A549 (cell line): Measurements from ENCODE around the gene VDAC1. TPM values are rescaled to one million over a fixed set of nuclear protein-coding genes. Genes with fewer than 3 reads are reported as not detected.
"Not testable (repeated sequence)": the region's sequence is repeated elsewhere in the genome, so short reads cannot be mapped to it uniquely, and the experiment has no call there.

Experiments
- ATAC-seq, 2 experiments: fragments of 200-7000 bp in 1 of 2; fragments of >200 bp in 1 of 2; cut with Nextera tagmentation in 1 of 2; cut with Tn5 transposase in 1 of 2; 3 replicates each; pipeline versions ENCODE4 v1.8.0 to v1.9.1; 2018 to 2020; ENCODE audit warnings: mild to moderate bottlenecking in 1 of 2, moderate library complexity in 1 of 2
- CTCF ChIA-PET: fragments of 300-600 bp; sonication (Branson Sonifier 250); formaldehyde crosslinking; extraction: SDS; loops from one replicate; lab custom pipeline; 2021; ENCODE audit warnings: antibody characterized with exemption, inconsistent platforms; lab: Yijun Ruan, JAX
- POLR2A ChIA-PET: fragments of 350-600 bp; formaldehyde crosslinking; extraction: SDS; loops from one replicate; lab custom pipeline; 2021; ENCODE audit warnings: antibody characterized with exemption, inconsistent platforms; lab: Yijun Ruan, JAX
- DNase-seq, 2 experiments: peaks; one replicate each; pipeline versions ENCODE4 v3.0.0 to v3.0.0-alpha.2; 2011 to 2016; ENCODE audit warnings: low read depth in 1 of 2, low spot score in 1 of 2
- FAIRE-seq: peaks from 2 replicates; lab custom pipeline; 2011; peaks lifted over from hg19 to GRCh38; lab: Jason Lieb, UNC
- H3K27ac ChIP-seq, 2 experiments: fragments of >200 bp; sonication (Bioruptor Twin); formaldehyde crosslinking; 3 replicates each; pipeline ENCODE4 v1.5.1; 2016 to 2017
- H3K4me1 ChIP-seq: fragments of >200 bp; sonication (Bioruptor Twin); formaldehyde crosslinking; 3 replicates; pipeline ENCODE4 v1.6.1; 2016
- H3K4me2 ChIP-seq: fragments of >200 bp; sonication (Bioruptor Twin); formaldehyde crosslinking; 3 replicates; pipeline ENCODE4 v1.6.1; 2016
- H3K4me3 ChIP-seq: fragments of >200 bp; sonication (Bioruptor Twin); formaldehyde crosslinking; 3 replicates; pipeline ENCODE4 v1.5.1; 2016
- H3K9me3 ChIP-seq: fragments of >200 bp; sonication (Bioruptor Twin); formaldehyde crosslinking; 3 replicates; pipeline ENCODE4 v1.6.1; 2016
- CBX2 ChIP-seq: fragments of 200-600 bp; sonication (generic); IDR thresholded peaks from 2 replicates; pipeline ENCODE4 v1.6.1; 2016; ENCODE audit warnings: low read depth, mild to moderate bottlenecking, borderline replicate concordance
- CBX8 ChIP-seq: fragments of 200-600 bp; sonication (generic); IDR thresholded peaks from 2 replicates; pipeline ENCODE4 v1.6.1; 2016
- CHD2 ChIP-seq: fragments of 150-350 bp; IDR thresholded peaks from 2 replicates; pipeline ENCODE4 v1.6.1; 2014; ENCODE audit warnings: low read length; ENCODE audit not compliant: partially characterized antibody
- CHD4 ChIP-seq: fragments of 200-600 bp; sonication (generic); IDR thresholded peaks from 2 replicates; pipeline ENCODE4 v1.6.1; 2016; ENCODE audit warnings: antibody characterized with exemption, mild to moderate bottlenecking, borderline replicate concordance
- CTCF ChIP-seq: fragments of >200 bp; sonication (Bioruptor Twin); formaldehyde crosslinking; IDR thresholded peaks from 3 replicates; pipeline ENCODE4 v1.5.1; 2016
- EHF ChIP-seq: fragments of 250-450 bp; sonication (Bioruptor Pico); IDR thresholded peaks from 2 replicates; pipeline ENCODE4 v1.5.0; 2020; ENCODE audit warnings: mild to moderate bottlenecking
- EP300 ChIP-seq, 2 experiments: fragments of >200 bp; sonication (Bioruptor Twin); formaldehyde crosslinking; IDR thresholded peaks; 2 replicates in 1 of 2; 3 replicates in 1 of 2; pipeline ENCODE4 v1.6.1; 2016 to 2017
- ESRRA ChIP-seq: fragments of 150-350 bp; IDR thresholded peaks from 2 replicates; pipeline ENCODE4 v1.6.1; 2014; ENCODE audit warnings: mild to moderate bottlenecking, low read length, borderline replicate concordance
- FOSL2 ChIP-seq, 2 experiments: fragments of 450-650 bp in 1 of 2; fragments of >200 bp in 1 of 2; sonication (Bioruptor Twin) in 1 of 2; formaldehyde crosslinking; IDR thresholded peaks; 2 replicates each; pipeline versions ENCODE4 v1.5.0 to v1.6.1; 2016 to 2020; ENCODE audit warnings: mild to moderate bottlenecking in 1 of 2, moderate library complexity in 1 of 2
- HDAC2 ChIP-seq: fragments of 200-600 bp; sonication (generic); IDR thresholded peaks from 2 replicates; pipeline ENCODE4 v1.6.1; 2016
- HOXA7 ChIP-seq: fragments of 250-450 bp; sonication (Bioruptor Pico); IDR thresholded peaks from 2 replicates; pipeline ENCODE4 v1.5.0; 2020; ENCODE audit warnings: mild to moderate bottlenecking, moderate library complexity
- HOXB13 ChIP-seq: fragments of 250-450 bp; sonication (Bioruptor Pico); IDR thresholded peaks from 2 replicates; pipeline ENCODE4 v1.5.0; 2020; ENCODE audit warnings: low read depth, mild to moderate bottlenecking, moderate library complexity
- HOXB5 ChIP-seq: fragments of 250-450 bp; sonication (Bioruptor Pico); IDR thresholded peaks from 2 replicates; pipeline ENCODE4 v1.5.0; 2020; ENCODE audit warnings: mild to moderate bottlenecking, moderate library complexity
- KDM1A ChIP-seq: fragments of 200-600 bp; sonication (generic); IDR thresholded peaks from 2 replicates; pipeline ENCODE4 v1.6.1; 2016; ENCODE audit warnings: low read depth, mild to moderate bottlenecking
- MAFK ChIP-seq: fragments of 450-650 bp; IDR thresholded peaks from 2 replicates; pipeline ENCODE4 v1.6.1; 2014; ENCODE audit not compliant: partially characterized antibody
- MAX ChIP-seq: IDR thresholded peaks from 2 replicates; pipeline ENCODE4 v1.6.1; 2012
- NPAS2 ChIP-seq: fragments of 250-450 bp; sonication (Bioruptor Pico); IDR thresholded peaks from 2 replicates; pipeline ENCODE4 v1.8.0; 2022; ENCODE audit warnings: mild to moderate bottlenecking, moderate library complexity, borderline replicate concordance
- RAD21 ChIP-seq, 2 experiments: fragments of >200 bp in 1 of 2; sonication (Bioruptor Twin) in 1 of 2; formaldehyde crosslinking in 1 of 2; IDR thresholded peaks in 1 of 2; conservative IDR thresholded peaks in 1 of 2; 2 replicates in 1 of 2; 3 replicates in 1 of 2; pipeline ENCODE4 v1.6.1; 2012 to 2018; ENCODE audit warnings: inconsistent platforms in 1 of 2
- RARB ChIP-seq: fragments of 250-450 bp; sonication (Bioruptor Pico); IDR thresholded peaks from 2 replicates; pipeline ENCODE4 v1.8.0; 2021; ENCODE audit warnings: mild to moderate bottlenecking, moderate library complexity
- RCOR1 ChIP-seq: fragments of 150-350 bp; IDR thresholded peaks from 2 replicates; pipeline ENCODE4 v1.6.1; 2014; ENCODE audit warnings: antibody characterized with exemption, low read length, low read depth
- RFX5 ChIP-seq: fragments of 450-650 bp; IDR thresholded peaks from 2 replicates; pipeline ENCODE4 v1.7.1; 2014; ENCODE audit warnings: antibody characterized with exemption, mild to moderate bottlenecking, moderate library complexity
- SMC3 ChIP-seq: fragments of >200 bp; sonication (Bioruptor Twin); formaldehyde crosslinking; IDR thresholded peaks from 3 replicates; pipeline ENCODE4 v1.6.1; 2018; ENCODE audit warnings: inconsistent platforms
- TFCP2L1 ChIP-seq: fragments of 250-450 bp; sonication (Bioruptor Pico); IDR thresholded peaks from 2 replicates; pipeline ENCODE4 v1.5.0; 2021; ENCODE audit warnings: mild to moderate bottlenecking
- TP53 ChIP-seq: fragments of 250-450 bp; sonication (Bioruptor Pico); IDR thresholded peaks from 2 replicates; pipeline ENCODE4 v1.5.0; 2021; ENCODE audit warnings: mild to moderate bottlenecking, moderate library complexity
- ZC3H11A ChIP-seq: fragments of 450-650 bp; IDR thresholded peaks from 2 replicates; pipeline ENCODE4 v1.6.1; 2014; ENCODE audit warnings: antibody characterized with exemption, mild to moderate bottlenecking
- ZFP36 ChIP-seq: fragments of 450-650 bp; IDR thresholded peaks from 2 replicates; pipeline ENCODE4 v1.6.1; 2014; ENCODE audit warnings: borderline replicate concordance; ENCODE audit not compliant: partially characterized antibody
- WGBS: methylation state at CpG from one replicate; pipeline ENCODE4 v1.1.6; 2017; ENCODE audit errors: missing lambda C conversion rate; 5-methylcytosine and 5-hydroxymethylcytosine counted together
- polyA plus RNA-seq, 4 experiments: library from polyadenylated mRNA; depleted of rRNA in 3 of 4; stranded (reverse); fragments of >200 nt; fragmentation: RNase III in 1 of 4; extraction: RNeasy Plus Mini Kit Qiagen cat#74134 plus additional on column Dnase treatment in 1 of 4; gene quantifications; 2 replicates in 3 of 4; 3 replicates in 1 of 4; pipeline ENCODE4 v1.2.3, GENCODE V29; 2011 to 2017
- TF ChIP-seq, protein P1 (sequence below): fragments of 450-650 bp; IDR thresholded peaks from 2 replicates; pipeline ENCODE4 v1.6.1; 2014; ENCODE audit warnings: antibody characterized with exemption

The VDAC1 gene
- polyA plus RNA-seq, 2 of the 4 experiments (the other 2 are of a cell fraction), result 369 to 442 TPM

DNA sequence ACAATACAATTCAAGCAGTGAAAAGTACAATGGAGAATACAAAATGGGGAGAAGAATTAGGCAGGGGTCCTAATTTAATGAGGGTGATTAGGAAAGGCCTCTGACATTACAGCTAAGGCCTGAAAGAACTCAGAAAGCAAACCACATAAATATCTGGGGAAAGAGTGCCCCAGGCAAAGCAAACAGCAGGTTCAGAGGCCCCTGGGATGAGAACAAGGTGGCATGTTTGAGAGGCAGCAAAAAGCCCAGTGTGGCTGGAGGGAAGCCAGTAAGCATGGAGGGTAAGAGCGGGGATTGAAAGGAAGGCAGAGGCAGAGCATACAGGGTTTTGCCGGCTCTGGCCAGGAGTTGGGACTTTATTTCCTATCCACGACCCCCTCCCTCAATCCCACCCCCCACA is 33.4 kb upstream of the VDAC1 start:
- Histone ChIP-seq H3K4me2 (no peak overlapping the region), H3K4me1 (no peaks in the 10 kb centered on the region), H3K4me3 (no peak overlapping the region), H3K27ac (peak overlapping the region in 1 of 2 experiments; percentile 41; a peak in 2 of 6 replicates), H3K9me3 (no peaks in the 10 kb centered on the region)
- 63% methylated on average over 3 of the region's 3 CpGs for WGBS
- CTCF ChIA-PET, result interaction anchor here (1.0 to 16.1 kb wide), 5 partner anchors 11 to 131 kb away, joined by 5 to 546 read pairs (median 25); no protein-coding TSS in a partner anchor
- DNase-seq (no peak), FAIRE-seq (no peak), ATAC-seq (no peak)
- POLR2A ChIA-PET, result no interaction called here
- TF ChIP-seq, protein P1, sequence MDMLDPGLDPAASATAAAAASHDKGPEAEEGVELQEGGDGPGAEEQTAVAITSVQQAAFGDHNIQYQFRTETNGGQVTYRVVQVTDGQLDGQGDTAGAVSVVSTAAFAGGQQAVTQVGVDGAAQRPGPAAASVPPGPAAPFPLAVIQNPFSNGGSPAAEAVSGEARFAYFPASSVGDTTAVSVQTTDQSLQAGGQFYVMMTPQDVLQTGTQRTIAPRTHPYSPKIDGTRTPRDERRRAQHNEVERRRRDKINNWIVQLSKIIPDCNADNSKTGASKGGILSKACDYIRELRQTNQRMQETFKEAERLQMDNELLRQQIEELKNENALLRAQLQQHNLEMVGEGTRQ, result no peak
- TF ChIP-seq ZFP36 (no peak), TP53 (CRISPR knock-in tag) (no peak), HOXB13 (CRISPR knock-in tag) (no peak), HDAC2 (no peak), CHD4 (no peak), NPAS2 (CRISPR knock-in tag) (no peak)

DNA sequence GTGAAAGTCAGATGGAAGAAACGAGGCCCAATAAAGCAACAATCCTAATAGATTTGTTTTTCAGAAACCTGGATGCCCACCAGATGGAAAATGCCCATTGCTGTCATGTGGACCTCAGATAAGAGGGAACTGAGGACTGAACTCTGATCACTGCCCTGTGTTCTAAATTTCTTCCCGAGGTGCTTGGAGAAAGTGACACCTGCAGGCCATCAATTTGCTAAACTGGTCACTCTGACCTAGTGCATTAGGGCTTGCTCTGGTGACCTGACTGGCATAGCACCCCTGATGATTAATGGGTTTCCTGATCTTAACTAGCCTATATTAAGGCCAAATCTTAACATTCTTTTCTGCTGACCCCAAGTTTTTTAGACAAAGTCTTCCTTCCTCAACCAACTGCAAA is 32.4 kb upstream of the VDAC1 start:
- ATAC-seq (no peak), DNase-seq (no peak), FAIRE-seq (no peak)
- H3K27ac ChIP-seq, result no peak overlapping the region; a peak in 1 of 6 replicates
- TF ChIP-seq RAD21 (conservative IDR thresholded peaks at IDR 0.05 in 1 of 2, IDR thresholded peaks at IDR 0.05 in 1 of 2) (peak in 1 of 2 experiments; percentile 13; a peak in 1 of 5 replicates), SMC3 (0 out of 3 replicates have a peak, but pooled peaks have one; percentile 16), RARB (CRISPR knock-in tag) (no peak), TFCP2L1 (no peak), MAFK (peak; percentile 34), CHD4 (no peak)
- H3K4me1 ChIP-seq, result peaks cover 4% of the 10 kb centered on the region; the same call in 2 of the 3 replicates
- CTCF ChIA-PET, result interaction anchor here (1.0 to 16.1 kb wide), 4 partner anchors 10 to 252 kb away, joined by 3 to 546 read pairs (median 15); no protein-coding TSS in a partner anchor
- no peak overlapping the region for H3K4me2 ChIP-seq
- H3K4me3 ChIP-seq, result no peak overlapping the region
- POLR2A ChIA-PET, result no interaction called here
- no peaks in the 10 kb centered on the region for H3K9me3 ChIP-seq
- WGBS, result 30% methylated on average over 2 of the region's 2 CpGs

GRCh38 chr5:134034326-134034725 is 29.6 kb upstream of the VDAC1 start:
- 88% methylated on average over 18 of the region's 18 CpGs for WGBS
- DNase-seq (no peak), FAIRE-seq (no peak), ATAC-seq (no peak)
- Histone ChIP-seq H3K4me2 (no peak overlapping the region), H3K4me3 (no peak overlapping the region), H3K4me1 (peaks cover 17% of the 10 kb centered on the region), H3K9me3 (no peaks in the 10 kb centered on the region), H3K27ac (no peak overlapping the region; a peak in 1 of 6 replicates)
- TF ChIP-seq EHF (CRISPR knock-in tag), result no peak
- no peak for TF ChIP-seq HDAC2
- no peak for TF ChIP-seq HOXB5 (CRISPR knock-in tag)
- no peak for TF ChIP-seq RCOR1
- no peak for TF ChIP-seq ESRRA
- TF ChIP-seq MAX, result no peak
- no peak for TF ChIP-seq CHD2
- no peak for TF ChIP-seq TFCP2L1
- no peak for TF ChIP-seq EP300 (IDR thresholded peaks at IDR 0.05)
- TF ChIP-seq MAFK, result no peak
- TF ChIP-seq FOSL2 (IDR thresholded peaks at IDR 0.05), result no peak
- no peak for TF ChIP-seq FOSL2 (CRISPR knock-in tag; IDR thresholded peaks at IDR 0.05)
- no peak for TF ChIP-seq HOXB13 (CRISPR knock-in tag)
- TF ChIP-seq RFX5, result no peak
- no peak for TF ChIP-seq CBX2
- no peak for TF ChIP-seq RAD21 (conservative IDR thresholded peaks at IDR 0.05 in 1 of 2, IDR thresholded peaks at IDR 0.05 in 1 of 2)
- no peak for TF ChIP-seq KDM1A
- TF ChIP-seq HOXA7 (CRISPR knock-in tag), result no peak
- TF ChIP-seq ZC3H11A, result no peak
- no peak for TF ChIP-seq CBX8
- no peak for TF ChIP-seq CTCF
- POLR2A ChIA-PET, result no interaction called here
- CTCF ChIA-PET, result interaction anchor here (0.8 to 11.6 kb wide), 8 partner anchors 8 to 107 kb away, joined by 3 to 161 read pairs (median 4); partner anchors contain the start of gene VDAC1

GRCh38 chr5:134030303-134030964 is 25.7 kb upstream of the VDAC1 start:
- H3K4me3 ChIP-seq, H3K9me3 ChIP-seq, H3K4me2 ChIP-seq, DNase-seq, ATAC-seq, POLR2A ChIA-PET, FAIRE-seq: not testable (repeated sequence)
- CTCF ChIA-PET, result interaction anchor here (0.7 to 11.6 kb wide), 4 partner anchors 12 to 115 kb away, joined by 3 to 161 read pairs (median 9); no protein-coding TSS in a partner anchor
- 96% methylated on average over 4 of the region's 4 CpGs for WGBS
- Histone ChIP-seq H3K27ac (peak overlapping the region; percentile 72 to 85; a peak in 4 of 6 replicates), H3K4me1 (peaks cover 33% of the 10 kb centered on the region)
